ENCODE measurements around the gene CAMSAP1.

DNA sequence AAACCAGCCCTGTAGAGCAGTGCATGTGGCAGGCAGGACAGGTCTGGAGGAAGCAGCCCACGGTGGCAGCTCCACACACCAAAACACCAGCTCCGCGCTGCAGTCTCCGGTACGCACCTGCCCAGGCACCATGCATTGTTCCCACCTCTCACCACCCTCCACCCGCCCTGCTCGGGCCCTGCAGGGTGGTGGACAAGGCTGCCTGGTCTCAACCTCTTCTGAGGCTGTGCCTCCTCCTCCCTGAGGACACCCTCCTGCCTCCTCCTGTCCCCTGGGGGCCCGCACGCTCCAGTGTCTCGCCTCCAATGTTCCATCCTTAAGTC is 109.1 kb downstream of the CAMSAP1 start:
- TF ChIP-seq, protein P1, sequence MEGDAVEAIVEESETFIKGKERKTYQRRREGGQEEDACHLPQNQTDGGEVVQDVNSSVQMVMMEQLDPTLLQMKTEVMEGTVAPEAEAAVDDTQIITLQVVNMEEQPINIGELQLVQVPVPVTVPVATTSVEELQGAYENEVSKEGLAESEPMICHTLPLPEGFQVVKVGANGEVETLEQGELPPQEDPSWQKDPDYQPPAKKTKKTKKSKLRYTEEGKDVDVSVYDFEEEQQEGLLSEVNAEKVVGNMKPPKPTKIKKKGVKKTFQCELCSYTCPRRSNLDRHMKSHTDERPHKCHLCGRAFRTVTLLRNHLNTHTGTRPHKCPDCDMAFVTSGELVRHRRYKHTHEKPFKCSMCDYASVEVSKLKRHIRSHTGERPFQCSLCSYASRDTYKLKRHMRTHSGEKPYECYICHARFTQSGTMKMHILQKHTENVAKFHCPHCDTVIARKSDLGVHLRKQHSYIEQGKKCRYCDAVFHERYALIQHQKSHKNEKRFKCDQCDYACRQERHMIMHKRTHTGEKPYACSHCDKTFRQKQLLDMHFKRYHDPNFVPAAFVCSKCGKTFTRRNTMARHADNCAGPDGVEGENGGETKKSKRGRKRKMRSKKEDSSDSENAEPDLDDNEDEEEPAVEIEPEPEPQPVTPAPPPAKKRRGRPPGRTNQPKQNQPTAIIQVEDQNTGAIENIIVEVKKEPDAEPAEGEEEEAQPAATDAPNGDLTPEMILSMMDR (conservative IDR thresholded peaks at IDR 0.05): no peak
- no peak for TF ChIP-seq ZFX (IDR thresholded peaks at IDR 0.05)

All from C4-2B (cell line).